SU-DHL-6 (cell line): ENCODE measurements around the gene NBEA.

ENCODE experiments used
- EZH2phosphoT487 ChIP-seq: fragments of 200-600 bp; sonication (generic), shearing (Covaris generic); conservative IDR thresholded peaks from 2 replicates; pipeline ENCODE4 v1.6.1; 2018; ENCODE audit warnings: mild to moderate bottlenecking, antibody characterized with exemption, low read length, moderate library complexity, mixed read lengths
- TF ChIP-seq, protein P1 (sequence below): fragments of 200-600 bp; sonication (generic); IDR thresholded peaks from one replicate; pipeline ENCODE4 v1.5.1; 2017; ENCODE audit warnings: antibody characterized with exemption, mild to moderate bottlenecking, low read length, moderate library complexity; ENCODE audit not compliant: insufficient read depth, poor library complexity, severe bottlenecking

DNA sequence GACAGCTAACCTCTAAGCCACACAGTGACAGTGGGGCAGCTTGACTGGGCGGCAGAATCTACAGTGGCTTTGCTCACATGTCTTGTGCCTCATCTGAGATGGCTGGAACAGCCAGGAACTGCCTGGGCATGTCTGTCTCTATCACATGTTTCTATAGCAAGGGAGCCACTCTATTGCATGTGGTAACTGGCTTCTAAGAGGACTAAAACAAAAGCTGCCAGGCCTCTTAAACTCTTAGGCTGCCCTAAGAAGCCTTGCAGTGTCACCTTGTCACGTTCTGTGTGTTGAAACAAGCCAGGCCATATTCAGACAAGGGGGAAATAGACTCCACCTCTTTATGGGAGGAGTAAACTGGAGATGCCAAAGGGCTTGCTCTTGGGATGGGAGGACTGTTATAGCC is 657.3 kb downstream of the NBEA start:
- TF ChIP-seq, protein P1, sequence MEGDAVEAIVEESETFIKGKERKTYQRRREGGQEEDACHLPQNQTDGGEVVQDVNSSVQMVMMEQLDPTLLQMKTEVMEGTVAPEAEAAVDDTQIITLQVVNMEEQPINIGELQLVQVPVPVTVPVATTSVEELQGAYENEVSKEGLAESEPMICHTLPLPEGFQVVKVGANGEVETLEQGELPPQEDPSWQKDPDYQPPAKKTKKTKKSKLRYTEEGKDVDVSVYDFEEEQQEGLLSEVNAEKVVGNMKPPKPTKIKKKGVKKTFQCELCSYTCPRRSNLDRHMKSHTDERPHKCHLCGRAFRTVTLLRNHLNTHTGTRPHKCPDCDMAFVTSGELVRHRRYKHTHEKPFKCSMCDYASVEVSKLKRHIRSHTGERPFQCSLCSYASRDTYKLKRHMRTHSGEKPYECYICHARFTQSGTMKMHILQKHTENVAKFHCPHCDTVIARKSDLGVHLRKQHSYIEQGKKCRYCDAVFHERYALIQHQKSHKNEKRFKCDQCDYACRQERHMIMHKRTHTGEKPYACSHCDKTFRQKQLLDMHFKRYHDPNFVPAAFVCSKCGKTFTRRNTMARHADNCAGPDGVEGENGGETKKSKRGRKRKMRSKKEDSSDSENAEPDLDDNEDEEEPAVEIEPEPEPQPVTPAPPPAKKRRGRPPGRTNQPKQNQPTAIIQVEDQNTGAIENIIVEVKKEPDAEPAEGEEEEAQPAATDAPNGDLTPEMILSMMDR, result no peak
- no peak for TF ChIP-seq EZH2phosphoT487
